Measurements from ENCODE around the gene NAA25.
"Not testable (repeated sequence)": the region's sequence is repeated elsewhere in the genome, so short reads cannot be mapped to it uniquely, and the experiment has no call there.

The NAA25 gene

DNA sequence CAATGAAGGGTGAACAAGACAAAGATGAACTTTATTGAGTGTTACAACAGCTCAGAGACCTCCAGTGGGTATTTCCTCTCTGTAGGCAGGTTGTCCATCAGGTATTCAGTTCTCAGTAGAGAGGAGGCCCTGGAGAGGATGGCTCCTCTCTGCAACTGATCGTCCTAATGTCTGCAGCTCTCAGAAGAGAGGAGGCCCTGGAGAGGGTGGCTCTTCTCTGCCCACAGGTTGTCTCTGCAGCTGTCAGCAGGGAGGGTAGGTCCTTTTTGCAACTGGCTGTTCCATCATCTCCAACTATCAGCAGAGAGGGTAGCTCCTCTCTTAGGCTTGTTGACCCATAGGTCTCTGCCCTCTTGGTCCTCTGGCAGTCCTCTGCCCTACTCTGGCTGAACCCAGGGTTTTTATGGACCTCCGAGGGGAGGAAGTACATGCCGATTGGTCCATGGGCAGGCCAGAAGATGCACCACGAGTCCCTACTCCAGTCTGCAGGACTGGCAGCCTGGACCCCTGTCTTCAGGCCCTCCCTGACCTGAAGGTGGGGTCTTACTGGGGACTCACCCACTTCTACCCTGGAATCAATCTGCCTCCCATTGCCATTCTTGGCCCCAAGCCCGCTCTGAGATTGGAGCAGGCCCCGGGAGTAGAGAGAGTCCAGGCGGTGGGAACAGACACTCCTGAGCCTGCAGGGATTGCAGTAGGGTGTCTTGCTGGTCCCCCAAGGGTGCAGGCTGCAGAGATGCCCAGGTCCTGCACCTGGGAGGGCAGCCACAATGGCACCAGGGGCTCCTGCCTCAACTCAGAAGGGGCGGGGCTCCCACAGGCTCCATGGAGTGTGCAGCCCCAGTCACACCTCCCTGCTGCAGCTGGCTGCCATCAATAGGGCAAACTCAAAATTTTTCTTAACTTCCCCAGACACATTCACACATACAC is 97.9 kb downstream of the NAA25 start:
- DNase-seq: no peak

DNA sequence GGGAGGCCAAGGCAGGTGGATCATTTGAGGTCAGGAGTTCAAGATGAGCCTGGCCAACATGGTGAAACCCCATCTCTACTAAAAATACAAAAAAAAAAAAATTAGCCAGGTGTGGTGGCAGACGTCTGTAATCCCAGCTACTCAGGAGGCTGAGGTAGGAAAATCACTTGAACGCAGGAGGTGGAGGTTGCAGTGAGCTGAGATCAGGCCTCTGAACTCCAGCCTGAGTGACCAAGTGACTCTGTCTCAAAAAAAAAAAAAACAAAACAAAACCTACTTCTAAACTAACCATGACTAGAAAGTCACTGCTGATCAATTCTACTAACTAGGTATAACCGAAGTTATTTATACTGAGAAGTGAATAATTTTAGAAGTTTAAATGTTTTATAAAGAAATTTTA is 99.0 kb downstream of the NAA25 start:
- DNase-seq: not testable (repeated sequence)

DNA sequence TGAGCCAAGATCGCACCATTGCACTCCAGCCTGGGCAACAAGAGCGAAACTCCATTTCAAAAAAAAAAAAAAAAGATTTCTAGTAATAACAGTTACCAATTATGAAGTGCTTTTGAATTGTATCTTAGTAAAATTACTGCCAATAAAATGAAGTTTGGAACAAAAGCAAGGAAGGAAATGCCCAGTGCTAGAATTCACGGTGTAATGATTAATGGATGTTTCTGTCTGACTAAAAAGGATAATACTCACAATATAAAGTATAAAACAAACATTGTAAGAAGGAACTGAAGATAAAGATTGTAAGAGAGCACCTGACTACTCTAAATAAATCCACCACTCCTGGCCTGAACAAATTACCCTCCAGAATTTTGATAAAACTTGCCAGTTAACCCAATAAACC is 99.7 kb downstream of the NAA25 start:
- no peak for DNase-seq

DNA sequence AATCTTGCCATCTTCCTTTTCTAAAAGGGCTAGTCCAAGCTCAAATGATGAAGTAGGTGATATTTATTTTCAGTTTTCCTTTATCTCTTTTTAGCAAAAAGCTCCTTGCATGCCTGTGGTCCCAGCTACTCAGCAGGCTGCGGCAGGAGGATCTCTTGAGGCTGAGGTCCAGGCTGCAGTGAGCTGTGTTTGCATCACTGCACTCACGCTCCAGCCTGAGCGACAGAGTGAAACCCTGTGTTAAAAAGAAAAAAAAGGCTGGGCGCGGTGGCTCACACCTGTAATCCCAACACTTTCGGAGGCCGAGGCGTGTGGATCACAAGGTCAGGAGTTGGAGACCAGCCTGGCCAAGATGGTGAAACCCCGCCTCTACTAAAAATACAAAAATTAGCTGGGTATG is 100.6 kb downstream of the NAA25 start:
- no peak for DNase-seq

DNA sequence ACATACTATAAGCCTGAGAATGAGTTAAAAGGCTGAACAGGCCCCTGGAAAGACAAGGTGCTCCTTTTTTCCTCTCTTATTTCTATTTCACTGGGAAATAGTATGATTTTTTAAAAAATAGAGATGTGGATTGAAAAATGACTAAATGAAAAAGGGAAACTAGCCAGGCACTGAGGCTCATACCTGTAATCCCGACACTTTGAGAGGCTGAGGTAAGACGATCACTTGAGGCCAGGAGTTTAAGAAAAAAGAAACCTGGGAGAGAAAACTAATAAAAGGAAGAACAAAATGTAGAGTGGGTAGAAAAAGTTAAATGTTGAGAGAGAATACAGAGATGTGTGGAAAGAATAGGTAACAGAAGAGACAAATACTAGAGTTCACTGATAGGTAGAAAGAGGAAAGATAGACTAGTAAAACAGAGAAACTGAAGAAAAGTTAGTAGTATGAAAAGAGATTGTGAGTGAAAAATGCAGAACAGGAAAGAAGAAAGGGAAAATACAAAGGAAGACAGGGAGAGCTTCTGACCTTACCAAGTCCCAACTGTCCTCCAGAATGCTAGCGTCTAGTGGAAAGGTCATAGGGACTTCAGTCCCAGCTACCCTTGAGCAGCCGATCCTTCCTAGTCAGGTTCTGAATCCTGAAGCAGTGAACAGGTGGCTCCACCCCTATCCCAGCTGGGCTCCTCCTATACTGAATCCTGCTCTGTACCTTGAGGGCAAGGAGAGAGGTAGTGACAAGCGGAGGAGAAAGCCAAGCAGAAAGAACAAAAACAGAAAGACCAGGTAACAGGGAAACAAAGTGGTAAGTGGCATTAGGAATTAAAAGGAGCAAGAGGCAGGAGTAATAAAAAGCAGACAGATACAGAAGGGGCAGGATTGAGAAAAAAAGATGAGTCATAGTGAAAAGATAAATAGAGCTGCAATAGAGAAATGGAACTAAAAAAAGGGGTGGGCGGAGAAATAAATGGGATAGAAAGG is 102.9 kb downstream of the NAA25 start:
- peak; percentile 15 for DNase-seq

DNA sequence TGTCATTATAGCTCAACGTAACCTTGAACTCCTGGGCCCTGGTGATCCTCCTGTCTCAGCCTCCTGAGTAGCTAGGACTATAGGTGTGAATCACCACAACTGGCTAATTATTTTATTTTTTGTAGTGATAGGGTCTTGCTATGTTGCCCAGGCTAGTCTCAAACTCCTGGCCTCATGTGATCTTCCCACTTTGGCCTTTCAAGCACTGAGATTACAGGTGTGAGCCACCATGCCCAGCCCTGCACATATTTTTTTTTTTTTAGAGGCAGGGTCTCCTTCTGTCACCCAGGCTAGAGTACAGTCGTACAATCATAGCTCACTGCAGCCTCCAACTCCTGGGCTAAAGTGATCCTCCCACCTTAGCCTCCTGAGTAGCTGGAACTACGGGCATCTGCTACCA is 104.5 kb downstream of the NAA25 start:
- no peak for DNase-seq

DNA sequence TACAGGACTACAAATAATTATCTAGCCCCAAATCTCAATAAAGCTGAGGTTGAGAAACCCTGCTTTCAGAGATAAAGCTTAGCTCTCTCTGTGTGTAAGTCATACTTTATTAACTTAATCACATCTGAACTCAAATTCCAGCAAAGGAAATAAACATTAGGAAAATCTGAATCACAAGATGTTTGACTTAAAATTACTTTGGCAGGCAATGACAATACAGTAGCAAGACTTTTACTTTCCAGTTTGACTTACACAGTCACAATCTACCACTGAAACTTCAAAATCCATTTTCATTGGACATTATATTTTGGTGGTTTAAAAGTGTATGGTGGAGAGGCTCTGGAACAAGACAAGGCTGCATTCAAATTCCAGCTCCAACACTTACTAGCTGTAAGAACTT is 107.0 kb downstream of the NAA25 start:
- no peak for DNase-seq

DNA sequence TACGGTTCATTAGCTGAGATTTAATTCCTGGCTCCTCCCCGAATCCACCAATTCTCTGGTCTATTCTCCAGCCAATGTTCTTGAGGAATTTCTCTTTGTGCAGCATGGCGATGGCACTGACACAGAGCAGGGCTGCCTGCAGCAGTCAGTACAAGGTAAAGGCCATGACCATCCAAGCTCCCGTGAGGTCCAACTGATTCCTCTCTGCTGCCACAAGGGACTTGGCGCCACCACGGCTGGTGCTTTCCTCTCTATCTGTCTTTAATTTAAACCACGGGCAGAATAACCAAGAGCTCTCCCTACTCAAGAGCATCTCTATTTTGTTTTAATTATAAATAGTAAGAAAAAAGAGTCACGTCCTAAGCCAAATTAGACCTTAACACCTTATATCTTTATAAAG is 107.8 kb downstream of the NAA25 start:
- no peak for DNase-seq

DNA sequence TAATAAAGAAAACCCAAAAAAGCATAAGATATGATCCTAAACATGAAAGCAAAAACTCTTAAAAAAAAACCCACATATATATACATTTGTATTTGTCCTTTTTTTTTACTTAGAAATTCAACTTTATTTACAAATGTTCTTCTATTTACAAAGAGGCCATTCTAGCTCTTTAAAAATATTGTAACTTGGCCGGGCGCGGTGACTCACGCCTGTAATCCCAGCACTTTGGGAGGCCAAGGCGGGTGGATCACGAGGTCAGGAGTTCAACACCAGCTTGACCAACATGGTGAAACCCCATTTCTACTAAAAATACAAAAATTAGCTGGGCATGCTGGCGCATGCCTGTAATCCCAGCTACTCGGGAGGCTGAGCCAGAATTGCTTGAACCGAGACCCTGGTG is 109.5 kb downstream of the NAA25 start:
- DNase-seq: not testable (repeated sequence)

DNA sequence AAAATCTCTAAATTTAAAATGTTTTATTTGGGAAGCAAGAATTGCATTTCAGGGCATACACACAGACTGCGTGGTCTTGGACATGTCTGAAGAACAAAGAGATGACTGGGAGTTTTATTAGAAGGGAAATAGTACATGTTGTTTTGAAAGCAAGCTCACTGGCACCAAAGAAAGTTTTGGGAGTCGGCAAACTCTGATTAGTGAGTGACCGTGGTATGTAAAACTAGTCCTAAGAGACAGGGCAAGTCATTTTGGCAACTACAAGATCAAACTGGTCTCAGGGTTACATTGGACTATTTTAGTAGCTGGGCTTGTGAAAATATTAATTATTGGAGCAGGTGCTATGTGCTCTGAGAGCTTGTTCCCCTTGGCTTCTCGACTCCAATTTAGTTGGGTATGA is 110.6 kb downstream of the NAA25 start:
- no peak for DNase-seq

DNA sequence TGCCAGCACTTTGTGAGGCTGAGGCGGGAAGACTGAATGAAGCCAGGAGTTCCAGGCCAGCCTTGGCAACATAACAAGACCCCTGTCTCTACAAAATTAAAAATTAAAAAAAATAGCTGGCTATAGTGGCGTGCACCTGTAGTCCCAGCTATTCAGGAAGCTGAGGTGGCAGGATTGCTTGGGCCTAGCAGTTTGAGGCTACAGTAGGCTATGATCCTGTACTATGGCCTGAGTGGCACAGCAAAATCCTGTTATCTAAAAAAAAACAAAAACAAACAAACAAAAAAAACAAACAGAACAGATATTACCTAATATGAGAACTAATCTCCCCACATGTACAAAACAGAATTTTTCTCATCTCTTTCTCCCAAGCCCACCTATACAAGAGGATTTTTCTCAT is 111.3 kb downstream of the NAA25 start:
- DNase-seq: no peak

DNA sequence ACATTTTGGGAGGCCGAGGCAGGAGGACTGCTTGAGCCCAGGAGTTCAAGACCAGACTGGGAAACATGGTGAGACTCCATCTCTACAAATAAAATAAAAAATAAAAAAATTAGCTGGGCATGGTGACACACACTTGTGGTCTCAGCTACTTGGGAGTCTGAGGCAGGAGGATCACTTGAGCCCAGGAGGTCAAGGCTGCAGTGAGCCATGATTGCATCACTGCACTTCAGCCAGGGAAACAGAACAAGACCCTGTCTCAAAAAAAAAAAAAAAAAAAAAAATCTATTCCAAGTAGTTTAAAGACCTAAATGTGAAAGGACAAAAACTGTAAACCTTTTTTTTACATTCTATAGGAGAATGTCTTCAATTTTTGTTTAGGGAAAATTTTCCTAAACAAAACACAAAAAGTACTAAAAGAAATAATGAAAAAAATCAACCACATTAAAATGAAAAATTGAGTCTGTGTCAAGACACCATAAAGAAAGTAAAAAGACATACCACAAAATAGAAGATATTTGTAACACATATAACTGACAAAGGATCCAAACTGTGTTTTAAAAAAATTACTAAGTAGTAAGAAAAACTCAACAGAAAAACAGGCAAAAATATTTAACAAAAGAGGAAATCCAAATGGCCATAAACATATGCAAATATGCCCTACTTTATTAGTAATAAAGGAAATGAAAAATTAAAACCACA is 112.7 kb downstream of the NAA25 start:
- DNase-seq: no peak

DNA sequence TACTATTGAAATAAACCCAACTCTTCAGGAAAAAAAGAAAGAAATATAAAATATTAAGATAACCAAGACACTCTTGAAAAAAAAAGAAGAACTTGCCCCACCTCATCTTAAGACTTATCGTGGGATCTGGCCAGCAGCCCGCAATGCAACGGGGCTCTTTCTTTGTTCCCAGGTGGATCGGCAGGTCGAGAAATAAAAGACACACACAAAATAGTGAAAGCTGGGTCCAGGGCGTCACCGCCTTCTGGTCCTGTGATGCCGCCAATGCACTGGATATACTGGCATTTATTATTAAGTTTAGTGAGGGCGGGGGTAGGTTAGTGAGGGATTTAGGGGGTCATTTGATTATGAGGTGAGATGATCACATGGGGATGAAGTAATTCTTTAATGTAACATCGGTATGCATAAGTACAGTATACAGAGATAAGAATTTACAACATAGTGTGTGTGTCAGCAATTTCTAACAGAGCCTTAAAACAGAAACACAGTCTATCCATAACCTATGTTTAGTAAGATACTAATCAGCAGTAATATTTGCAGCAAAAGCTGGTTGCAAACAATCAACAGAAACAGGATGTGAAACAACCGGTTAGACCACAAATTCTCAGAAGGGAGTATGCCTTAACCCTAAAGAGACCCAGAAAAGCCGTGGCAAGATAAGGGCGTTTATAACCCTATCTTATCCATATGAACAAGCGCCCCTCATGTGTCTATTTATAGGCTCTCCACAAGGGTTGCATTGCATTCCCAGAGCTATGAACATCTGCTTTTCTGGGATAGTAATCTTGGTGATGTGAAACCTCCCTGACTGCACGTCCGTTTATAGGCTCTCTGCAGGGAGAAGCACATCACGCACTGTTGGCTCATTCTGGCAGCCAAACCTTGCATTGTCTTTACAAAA is 114.1 kb downstream of the NAA25 start:
- not testable (repeated sequence) for DNase-seq

DNA sequence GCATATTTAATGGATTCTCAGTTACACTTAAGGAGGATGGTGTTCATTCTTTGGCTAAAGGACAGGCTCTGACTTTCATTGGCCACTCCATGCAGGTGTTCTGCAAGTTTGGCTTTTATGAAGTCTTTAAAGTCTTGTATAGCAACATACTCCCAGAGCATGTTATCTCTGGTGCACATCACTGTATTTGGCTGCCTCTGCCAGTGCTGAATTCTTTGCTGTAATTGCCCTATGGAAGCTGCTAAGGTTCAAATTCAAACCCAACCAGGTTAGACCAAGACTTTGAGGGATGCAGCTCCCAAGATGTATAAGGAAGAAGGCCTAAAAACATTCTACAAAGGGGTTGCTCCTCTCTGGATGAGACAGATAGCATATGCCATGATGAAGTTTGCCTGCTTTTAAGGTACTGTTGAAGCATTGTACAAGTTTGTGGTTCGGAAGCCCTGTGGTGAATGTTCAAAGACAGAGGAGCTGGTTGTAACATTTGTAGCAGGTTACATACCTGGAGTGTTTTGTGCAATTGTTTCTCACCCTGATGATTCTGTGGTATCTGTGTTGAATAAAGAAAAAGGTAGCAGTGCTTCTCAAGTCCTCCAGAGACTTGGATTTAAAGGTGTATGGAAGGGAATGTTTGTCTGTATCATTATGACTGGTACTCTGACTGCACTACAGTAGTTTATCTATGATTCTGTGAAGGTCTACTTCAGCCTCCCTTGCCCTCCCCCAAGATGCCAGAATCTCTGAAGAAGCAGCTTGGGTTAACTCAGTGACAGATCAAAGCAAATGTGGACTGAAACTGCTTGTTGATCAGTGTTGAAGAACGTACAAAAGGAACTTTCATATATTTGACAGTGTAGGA is 115.1 kb downstream of the NAA25 start:
- DNase-seq: no peak

DNA sequence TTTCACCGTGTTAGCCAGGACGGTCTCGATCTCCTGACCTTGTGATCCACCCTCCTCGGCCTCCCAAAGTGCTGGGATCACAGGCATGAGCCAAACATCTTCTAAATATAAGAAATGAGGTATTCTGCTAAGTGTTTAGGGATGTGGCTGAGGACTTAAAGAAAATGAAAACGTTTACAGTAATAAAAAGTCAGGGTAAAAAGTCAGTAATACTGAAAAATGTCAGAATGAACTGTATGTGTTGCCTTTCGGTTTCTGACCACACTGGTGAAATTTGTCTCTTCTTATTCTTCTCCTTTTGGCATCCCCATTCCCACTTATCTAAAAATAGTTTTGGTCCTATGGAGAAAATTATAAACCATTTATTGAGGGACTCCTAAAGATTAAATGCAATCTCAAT is 116.1 kb downstream of the NAA25 start:
- no peak for DNase-seq

DNA sequence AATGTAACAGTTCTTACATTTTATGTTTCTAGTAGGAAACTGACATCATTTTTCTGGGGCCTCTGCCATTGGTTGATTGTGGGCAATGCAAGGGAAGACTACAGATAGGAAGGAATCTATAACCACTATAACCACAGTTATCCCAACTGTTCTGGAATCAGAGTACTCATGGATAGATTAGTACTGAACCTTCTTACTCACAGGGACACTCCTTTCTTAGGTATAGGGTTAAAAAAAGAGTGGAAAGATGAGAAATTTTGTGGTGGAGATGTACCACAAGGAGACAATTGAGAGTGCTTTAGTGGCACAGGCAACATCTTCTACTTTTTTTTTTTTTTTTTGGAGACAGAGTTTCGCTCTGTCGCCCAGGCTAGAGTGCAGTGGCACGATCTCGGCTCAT is 116.6 kb downstream of the NAA25 start:
- no peak for DNase-seq

DNA sequence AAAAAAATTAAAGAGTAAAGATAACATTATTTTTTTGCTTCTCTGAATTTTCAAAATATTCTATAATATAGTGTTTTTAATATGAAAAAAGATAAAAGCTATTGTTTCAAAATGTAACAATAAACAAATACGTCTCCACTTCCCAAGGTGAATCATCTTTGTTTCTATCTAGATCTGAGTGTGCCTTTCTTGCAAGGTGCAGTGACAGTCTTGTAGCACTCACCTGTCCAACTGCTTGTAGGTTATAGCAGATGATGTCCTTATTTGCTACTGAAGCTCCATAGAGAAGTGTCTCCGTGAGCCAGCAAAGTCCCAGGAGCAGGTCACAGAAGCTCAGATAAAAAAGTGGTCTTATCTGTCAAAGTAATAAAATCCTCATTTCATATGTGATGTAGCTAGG is 117.0 kb downstream of the NAA25 start:
- DNase-seq: no peak

DNA sequence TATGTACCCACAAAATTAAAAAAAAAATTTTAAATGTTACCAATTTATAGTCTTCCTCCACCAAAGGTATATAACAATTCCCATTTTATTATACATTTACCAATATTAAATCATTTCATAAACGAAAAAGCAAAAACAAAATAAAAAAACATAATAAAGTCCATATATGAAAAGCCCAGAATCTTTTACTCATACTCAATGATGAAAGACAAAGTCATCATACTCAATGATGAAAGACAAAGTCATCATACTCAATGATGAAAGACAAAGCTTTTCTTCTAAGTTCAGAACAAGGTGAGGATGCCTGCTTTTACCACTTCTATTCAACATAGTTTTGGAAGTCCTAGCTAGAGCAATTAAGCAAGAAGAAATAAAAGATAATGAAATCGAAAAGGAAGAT is 123.8 kb downstream of the NAA25 start:
- no peak for DNase-seq

DNA sequence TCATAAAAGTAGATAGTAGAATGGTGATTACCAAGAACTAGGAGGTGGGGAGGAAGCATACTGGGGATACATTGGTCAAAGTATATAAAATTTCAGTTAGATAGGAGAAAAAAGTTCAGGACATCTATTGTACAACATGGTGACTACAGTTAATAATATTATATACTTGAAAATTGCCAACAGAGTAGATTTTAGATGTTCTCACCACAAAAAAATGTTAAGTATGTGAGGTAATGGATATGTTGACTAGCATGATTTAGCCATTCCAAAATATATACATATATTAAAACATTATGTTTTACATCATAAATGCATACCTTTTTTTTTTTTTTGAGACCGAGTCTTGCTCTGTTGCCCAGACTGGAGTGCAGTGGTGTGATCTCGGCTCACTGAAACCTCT is 126.6 kb downstream of the NAA25 start:
- DNase-seq: no peak

DNA sequence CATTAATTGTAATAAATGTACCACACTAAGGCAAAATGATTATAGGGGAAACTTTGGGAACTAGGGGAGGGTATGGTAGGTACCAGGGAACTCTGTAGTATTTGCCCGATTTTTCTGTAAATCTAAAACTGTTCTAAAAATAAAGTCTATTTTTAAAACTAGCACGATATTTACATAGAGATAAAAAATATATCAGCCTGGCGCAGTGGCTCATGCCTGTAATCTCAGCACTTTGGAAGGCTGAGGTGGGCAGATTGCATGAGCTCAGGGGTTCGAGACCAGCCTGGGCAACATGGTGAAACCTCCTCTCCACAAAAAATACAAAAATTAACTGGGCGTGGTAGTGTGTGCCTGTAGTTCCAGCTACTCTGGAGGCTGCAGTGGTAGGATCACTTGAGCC is 128.0 kb downstream of the NAA25 start:
- DNase-seq: no peak

DNA sequence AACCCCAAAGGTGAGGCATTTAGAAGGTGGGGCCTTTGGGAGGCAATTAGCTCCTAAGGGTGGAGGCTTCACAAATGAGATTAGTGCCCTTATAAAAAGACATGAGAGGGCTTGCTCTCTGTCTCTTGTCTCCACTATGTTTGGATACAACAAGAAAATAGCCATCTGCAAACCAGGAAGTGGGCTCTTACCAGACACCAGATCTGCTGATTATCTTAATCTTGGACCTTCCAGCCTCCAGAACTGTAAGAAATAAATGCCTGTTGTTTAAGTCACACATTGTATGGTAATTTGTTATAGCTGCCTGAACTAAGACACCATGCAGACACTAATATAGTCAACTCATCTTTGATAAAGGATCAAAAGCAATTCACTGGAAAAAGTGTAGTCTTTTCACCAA is 130.0 kb downstream of the NAA25 start:
- DNase-seq: no peak

Measured in right kidney (tissue), 1 donor.